HG03469 (cell line): ENCODE data around the gene HYI.
"Not testable (repeated sequence)": the region's sequence is repeated elsewhere in the genome, so short reads cannot be mapped to it uniquely, and the experiment has no call there.

Experiments
- ATAC-seq: cut with Tn5 transposase; IDR thresholded peaks from one replicate; pipeline ENCODE4 v1.9.1; 2021; ENCODE audit warnings: mild to moderate bottlenecking, moderate library complexity, moderate number of reproducible peaks; ENCODE audit not compliant: unreplicated experiment

Gene HYI, protein sequence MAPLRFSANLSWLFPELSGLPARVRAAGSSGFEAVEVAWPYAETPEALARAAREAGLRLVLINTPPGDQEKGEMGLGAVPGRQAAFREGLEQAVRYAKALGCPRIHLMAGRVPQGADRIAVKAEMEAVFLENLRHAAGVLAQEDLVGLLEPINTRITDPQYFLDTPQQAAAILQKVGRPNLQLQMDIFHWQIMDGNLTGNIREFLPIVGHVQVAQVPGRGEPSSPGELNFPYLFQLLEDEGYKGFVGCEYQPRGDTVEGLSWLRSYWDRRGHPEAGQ

DNA sequence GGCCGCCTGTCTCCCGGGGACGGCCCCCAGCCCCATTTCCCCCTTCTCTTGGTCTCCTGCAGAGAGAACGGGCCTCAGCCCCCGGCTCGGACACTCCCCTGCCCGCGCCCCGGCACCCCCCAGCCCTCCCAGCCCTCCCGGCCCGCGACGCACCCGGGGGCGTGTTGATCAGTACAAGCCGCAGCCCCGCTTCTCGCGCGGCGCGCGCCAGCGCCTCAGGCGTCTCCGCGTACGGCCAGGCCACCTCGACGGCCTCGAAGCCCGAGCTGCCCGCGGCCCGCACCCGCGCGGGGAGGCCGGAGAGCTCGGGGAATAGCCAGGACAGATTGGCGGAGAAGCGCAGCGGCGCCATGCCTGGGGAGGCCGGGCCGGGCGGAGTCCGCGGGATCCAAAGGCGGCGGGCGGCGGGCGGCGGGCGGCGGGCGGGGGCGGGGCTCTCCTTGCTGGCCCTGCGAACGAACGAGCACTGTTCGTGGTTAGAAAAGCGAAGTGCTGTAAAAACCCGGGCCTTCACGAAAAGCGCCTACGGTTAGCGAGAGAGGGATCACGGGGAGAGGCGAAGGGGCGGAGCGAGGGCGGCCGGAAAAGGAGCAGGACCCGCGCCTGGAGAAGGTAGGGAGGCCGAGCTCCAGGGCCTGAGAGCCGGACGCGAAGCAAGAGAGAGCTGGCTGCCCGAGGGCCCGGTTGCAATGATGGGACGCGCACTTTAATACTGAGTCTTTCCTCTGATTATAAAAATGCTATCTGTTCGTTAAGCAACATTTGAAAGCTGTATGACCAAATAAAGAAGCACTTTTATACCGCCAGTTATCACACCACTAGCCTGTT, at the start of gene HYI:
TSS of gene HYI (minus strand) at position 490 of the 828 bp plus-strand sequence. CDS start at position 352, 138 bp downstream.
- ATAC-seq, result peak; percentile 31

DNA sequence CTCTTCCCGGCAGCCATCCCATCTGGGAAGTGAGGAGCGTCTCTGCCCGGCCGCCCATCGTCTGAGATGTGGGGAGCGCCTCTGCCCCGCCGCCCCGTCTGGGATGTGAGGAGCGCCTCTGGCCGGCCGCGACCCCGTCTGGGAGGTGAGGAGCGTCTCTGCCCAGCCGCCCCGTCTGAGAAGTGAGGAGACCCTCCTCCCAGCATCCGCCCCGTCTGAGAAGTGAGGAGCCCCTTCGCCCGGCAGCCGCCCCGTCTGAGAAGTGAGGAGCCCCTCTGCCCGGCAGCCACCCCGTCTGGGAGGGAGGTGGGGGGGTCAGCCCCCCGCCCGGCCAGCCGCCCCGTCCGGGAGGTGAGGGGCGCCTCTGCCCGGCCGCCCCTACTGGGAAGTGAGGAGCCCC, 48.1 kb upstream of the HYI start:
- ATAC-seq, result not testable (repeated sequence)

DNA sequence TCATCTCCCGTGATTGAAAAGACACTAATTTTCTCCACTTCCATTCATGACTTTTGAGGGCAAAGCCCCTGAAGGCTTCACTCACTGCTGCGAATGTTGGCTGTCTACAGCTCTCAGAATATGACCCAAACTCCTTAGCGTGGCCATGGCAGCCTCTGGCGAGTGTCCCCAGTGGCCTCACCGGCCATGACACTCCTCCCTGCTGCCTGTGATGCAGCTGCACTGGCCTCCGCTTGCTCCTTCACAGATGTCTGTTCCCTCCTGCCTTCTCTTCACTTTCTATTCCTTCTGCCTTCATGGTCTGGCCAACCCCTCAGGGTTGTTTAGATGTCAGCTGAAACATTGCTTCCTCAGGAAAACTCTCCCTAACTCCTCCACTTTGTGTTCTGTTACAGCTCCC, 46.2 kb upstream of the HYI start:
- ATAC-seq, result no peak

DNA sequence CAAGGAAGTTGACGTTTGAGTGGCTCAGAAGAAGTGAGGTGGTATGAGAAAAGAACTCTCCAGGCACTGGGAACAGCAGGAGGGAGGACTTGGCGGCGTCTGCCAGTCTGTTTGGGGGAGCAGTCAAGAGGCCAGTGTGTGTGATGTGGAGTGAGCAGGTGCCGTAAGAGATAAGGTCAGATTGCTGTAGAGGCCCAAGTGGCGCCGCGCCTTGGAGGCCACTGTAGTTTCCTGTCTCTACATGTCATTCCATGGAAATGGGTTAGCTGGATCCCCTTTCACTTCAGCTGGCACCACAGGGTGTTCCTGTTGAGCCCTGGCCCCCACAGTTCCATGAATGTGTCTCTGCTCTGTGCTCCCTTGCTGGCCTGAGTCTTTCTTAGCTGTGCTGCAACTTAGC, 41.5 kb upstream of the HYI start:
- ATAC-seq, result no peak

DNA sequence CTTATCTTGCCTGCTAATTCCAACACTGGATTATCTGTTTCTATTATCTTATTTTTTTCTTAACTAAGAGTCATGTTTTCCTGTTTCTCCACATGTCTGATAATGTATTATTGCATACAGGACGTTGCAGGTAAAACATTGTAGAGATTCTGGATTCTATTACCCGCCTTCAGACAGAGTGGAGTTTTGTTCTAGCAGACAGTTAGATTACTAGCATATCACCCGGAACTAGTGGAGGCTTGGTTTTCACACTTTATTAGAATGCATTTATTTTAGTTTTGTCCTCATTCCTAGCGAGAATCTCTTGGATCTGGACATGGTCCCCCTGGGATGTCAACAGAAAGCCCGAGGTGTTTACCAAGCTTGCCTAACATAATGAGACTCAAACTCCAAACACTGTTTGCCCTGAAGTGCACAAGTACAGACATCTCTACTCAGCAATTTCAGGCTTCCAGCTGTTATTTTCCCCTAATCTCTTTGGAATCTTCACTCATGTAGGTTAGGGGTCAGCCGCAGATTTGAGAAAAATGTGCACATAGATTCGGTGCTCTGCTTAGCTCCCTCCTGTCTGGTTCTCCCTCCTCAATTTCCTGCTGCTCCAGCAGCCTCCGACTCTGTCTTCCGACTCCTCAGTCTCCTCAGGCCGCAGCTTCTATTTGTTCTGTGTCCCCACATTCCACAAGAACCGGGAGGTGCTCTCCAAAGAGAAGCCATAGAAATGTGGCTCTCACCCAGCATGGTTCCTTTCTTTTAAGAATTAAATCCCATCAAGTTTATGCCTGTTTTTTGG, 40.1 kb upstream of the HYI start:
- ATAC-seq, result no peak

DNA sequence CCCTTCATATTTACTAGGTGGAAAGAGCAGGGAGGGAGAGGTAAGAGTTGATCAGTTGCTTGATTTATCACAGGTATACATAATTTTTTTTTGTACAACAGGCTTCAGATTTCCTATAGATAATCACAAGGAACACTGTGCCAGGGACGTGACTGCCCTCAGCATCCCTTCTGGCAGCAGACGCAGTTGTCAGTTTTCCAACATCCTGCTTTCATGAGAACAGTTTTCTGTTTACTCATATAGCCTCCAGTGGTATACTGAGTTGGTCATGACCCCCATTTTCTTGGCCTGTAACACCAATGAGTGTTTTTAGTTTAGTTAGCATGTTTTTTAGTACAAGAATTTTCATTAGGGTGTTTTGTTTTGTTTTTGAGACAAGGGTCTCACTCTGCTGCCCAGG, 39.1 kb upstream of the HYI start:
- no peak for ATAC-seq

DNA sequence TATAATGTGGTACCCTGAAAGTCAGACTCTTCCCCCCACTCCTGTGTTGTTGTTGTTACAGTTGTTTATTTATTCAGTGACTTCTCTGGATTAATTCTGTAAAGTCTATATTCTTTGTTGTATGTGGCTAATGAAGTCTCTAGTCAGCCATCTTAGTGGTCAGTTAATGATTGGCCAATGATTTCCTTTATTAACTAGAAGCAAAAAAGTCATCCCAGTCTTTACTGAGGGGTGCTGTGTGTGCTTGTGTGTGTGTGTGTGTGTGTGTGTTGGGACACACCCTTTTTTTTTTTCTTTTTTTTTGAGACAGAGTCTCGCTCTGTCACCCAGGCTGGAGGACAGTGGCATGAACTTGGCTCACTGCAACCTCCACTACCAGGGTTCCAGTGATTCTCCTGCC, 37.3 kb upstream of the HYI start:
- ATAC-seq, result no peak

DNA sequence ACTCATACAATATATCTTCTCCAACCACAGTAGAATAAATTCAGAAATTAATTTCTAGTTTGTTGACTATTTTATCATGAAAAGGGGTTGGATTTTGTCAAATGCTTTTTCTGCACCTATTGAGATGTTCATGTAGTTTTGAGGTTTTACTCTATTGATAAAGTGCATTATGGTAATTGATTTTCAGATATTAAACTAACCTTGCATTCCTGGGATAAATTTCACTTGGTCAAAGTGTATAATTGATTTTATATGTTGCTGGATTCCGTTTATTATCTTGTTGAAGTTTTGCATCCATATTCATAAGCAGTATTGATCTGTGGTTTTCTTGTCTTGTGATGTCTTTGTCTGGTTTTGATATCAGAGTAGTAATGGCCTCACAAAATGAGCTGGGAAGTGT, 34.4 kb upstream of the HYI start:
- no peak for ATAC-seq

DNA sequence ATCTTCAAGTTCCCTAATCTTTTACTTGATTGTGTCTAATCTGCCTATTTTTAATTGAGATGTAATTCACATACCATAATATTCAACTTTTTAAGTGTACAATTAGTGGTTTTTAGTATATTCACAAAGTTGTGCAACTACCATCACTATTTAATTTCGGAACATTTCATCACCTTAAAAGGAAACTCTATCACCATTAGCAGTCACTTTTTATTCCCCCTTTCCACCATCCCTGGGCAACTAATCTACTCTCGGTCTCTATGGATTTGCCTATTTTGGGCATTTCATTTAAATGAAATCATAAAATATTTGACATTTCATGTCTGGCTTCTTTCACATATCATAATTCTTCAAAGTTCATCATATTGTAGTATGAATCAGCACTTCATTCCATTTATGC, 30.6 kb upstream of the HYI start:
- ATAC-seq, result no peak

DNA sequence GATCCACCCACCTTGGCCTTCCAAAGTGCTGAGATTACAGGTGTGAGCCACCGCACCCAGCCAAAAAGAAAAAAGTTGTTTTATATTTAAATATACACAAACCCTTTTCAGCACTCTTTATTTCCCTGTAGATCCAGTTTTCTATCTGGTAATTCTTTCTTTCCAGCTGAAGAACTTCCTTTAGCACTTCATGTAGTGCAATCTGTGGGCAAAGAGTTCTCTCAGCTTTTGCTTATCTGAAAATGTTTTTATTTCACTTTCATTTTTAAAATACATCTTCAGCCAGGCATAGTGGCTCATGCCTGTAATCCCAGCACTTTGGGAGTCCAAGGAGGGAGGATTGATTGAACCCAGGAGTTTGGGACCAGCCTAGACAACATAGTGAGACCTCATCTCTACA, 28.5 kb upstream of the HYI start:
- no peak for ATAC-seq

DNA sequence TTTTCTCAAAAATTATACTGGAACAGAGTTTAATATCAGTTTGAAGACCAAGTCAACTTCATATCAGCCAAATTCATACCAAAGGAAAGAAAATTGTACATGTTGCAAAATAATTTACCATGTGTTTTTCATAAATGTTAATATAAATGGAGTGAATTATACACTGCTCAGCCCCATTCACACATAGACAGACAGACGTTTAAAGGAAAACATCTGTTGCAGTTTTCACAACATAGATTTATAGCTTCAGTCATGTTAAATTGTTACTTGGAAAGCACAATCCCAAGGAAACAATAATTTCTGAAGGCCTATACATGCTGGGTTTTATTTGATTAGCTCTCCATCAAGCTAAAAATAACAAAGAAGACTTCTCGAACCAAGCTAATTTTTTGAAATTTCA, 27.8 kb upstream of the HYI start:
- ATAC-seq, result no peak

DNA sequence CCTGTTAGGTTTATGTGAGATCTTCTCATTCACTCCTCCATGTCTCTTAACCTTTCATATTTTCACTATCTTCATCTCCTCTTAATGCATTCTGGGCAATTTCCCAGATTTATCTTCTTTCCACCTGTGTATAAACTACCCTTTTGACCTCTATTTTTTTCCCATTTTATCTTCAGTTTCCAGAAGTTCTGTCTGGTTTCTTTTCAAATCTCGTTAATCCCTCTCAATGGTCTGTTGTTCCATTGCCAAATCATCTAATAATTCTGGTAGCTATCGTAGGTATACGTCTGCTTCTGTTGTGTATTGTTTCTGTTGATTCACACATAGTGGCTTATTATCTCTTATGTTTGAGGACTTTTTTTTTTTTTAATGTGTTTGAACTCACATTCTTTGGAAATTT, 25.7 kb upstream of the HYI start:
- no peak for ATAC-seq

DNA sequence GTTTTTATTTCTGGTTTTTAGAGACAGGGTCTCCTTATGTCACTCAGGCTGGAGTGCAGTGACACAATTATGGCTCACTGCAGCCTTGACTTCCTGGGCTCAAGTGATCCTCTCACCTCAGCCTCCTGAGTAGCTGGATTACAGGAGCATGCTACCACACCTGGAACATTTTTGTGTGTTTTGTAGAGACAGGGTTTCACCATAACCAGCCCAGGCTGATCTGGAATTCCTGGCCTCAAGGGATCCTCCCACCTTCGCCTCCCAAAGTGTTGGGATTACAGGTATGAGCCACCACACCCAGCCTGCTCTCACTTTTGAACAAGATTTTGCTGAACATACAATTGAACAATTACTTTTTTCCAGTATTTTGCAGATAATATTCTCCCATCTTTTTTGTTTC, 24.0 kb upstream of the HYI start:
- no peak for ATAC-seq

DNA sequence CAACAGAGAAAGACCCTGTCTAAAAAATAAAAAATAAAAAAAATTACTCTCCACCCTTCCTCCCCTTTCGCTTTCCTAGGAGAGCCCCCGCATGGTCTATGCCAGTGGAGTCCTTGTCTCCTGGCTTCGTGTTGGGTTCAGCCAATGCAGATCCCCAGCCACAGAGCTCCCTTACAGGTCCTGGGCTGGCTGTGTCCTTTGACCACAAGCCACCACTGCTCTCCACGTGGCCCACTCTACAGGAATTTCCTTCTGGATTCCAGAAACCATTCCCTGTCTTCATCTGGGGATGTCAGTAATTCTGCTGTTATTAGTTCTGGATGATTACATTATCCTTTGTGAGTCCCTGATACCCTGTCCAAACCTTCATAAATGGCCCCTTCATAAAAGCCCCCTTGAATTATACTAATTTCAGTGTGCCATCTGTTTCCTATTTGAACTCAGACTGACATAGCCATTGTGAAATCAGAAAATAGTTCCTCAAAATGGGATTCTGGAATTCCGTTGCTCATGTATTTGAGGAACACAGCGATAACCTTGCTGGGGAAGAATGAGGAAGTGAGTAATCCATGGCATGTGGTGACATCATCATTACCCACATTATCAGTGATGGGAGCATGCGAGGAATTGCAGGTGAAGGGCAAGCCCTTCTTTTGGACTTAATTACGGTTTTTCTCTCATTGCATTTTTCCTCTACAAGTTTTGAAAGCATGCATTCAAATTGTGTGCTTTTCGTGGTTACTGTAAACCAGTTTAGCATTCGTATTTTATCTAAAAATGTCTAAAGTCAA, 22.1 kb upstream of the HYI start:
- ATAC-seq, result not testable (repeated sequence)

DNA sequence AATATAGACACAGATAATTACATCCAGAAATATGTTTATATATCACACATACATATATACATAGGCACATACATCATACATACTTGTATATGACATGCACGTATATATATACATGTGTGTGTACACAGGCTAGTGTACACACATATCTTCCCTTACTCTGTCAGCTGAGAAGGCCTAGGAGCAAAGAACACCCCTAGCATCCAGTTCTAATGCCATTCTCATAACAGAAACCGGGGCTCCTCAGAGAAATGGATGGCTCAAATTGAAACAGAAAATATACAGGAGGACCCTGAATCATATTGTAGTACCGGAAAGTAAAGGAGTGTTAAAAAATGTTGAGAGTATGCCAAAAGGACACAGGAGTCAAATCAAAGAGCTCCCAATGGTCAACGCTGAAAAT, 19.7 kb upstream of the HYI start:
- ATAC-seq, result no peak

DNA sequence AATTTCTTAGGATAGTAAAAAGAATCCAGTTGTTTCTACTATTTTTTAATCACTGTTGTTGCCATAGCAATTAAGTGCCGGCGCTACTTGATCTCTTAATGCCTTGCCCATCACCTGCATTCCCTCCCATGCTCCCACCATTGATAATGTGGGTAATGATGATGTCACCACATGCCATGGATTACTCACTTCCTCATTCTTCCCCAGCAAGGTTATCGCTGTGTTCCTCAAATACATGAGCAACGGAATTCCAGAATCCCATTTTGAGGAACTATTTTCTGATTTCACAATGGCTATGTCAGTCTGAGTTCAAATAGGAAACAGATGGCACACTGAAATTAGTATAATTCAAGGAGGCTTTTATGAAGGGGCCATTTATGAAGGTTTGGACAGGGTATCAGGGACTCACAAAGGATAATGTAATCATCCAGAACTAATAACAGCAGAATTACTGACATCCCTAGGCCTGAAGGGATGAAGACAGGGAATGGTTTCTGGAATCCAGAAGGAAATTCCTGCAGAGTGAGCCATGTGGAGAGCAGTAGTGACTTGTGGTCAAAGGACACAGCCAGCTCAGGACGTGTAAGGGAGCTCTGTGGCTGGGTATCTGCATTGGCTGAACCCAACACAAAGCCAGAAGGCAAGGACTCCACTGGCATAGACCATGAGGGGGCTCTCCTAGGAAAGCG, 18.9 kb upstream of the HYI start:
- not testable (repeated sequence) for ATAC-seq

DNA sequence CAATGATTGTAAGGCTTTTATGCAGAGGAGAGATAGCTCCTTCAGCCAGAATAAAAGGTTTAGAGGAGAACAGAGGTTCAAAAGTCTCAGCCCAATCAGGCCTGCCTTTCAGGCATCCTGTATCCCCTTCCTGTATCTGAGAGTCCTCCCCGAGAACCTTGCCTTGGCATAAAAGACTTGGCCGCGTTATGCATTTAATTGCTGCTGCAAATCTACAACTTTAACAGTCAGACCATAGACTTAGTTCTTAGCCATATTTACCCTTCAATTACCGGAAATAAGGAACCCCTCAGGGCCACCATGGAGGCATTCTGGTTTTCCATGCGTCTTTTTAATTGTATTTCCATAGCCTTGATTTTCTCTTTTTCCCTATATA, 18.3 kb upstream of the HYI start:
- ATAC-seq, result no peak

DNA sequence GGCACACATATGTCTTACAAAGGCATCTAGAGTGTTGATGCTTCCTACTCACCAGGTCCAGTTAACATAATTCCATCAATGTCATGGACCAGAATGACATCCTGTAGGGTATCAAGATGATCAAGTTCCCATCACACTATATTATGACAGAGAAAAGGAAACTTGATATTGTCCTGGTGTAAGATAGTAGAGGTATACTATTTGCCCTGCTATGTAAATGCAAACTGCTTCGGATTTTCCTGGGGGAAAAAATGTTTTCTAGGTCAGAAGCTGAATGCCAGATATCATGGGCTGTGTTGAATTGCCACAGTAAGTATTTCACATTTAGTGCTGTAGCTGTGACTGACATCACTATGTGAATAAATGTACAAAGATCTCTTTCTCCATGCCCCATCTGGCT, 16.2 kb upstream of the HYI start:
- ATAC-seq, result no peak

DNA sequence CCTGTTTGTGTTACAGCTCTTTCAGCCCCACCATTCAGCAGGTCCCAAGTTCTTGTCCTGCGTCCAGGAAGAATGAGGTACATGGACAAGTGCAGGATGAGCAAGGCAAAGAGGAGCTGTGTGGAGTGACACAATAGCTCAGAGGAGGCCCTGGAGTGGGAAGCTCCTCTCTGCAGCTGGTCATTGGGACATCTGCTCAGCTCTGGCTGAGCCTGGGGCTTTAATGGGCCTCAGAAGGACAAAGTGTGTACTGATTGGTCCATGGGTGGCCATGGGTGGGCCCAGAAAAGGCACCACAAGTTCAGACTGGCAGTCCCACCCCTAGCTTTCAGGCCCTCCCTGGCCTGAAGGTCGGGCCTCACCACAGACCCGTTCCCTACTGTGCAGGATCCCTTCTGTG, 14.7 kb upstream of the HYI start:
- ATAC-seq, result no peak

DNA sequence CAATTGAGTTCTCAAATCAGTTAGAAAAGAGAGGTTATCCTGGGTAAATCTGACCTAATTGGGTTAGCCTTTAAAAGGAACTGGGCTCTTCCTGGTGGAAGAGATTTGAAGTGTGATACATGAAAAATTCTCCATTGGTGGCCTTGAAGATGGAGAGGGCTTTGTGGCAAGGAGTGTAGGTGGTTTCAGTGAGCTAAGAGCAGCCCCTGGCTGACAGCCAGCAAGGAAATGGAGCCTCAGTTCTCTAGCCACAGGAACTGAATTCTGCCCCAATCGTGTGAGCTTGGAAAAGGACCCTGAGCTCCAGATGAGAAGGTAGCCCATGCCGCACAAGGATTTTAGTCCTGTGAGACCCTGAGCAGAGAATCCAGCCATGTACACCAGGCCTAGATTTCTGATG, 12.7 kb upstream of the HYI start:
- ATAC-seq, result no peak
